Stimulated activated naive B cell treated with anti-CD40 and anti-IgM and Interleukin-4, amounts not matched to agents 10 μg/mL and 1 μg/mL and 100 μg/mL, for 72 hours (primary cell): ENCODE data around the gene ASB2.

Source experiments
- ATAC-seq, 2 donors: fragments of 150-1000 bp; cut with Tn5 transposase; replicated peaks; 2 replicates each; pipeline ENCODE4 v1.10.0; 2021; ENCODE audit warnings: moderate library complexity in 1 of 2
- DNase-seq: peaks from one replicate; pipeline ENCODE4 v3.0.0; 2021
- H3K27ac Mint-ChIP-seq: one replicate; pipeline ENCODE4 v1.8.0; 2022; ENCODE audit warnings: mild to moderate bottlenecking, mixed read lengths
- H3K27me3 Mint-ChIP-seq, 2 donors: one replicate each; pipeline ENCODE4 v1.8.0; 2022; ENCODE audit warnings: mixed read lengths in 2 of 2
- H3K36me3 Mint-ChIP-seq, 2 donors: one replicate each; pipeline ENCODE4 v1.8.0; 2022; ENCODE audit warnings: mixed read lengths in 2 of 2, mild to moderate bottlenecking in 1 of 2
- H3K4me1 Mint-ChIP-seq, 2 donors: one replicate each; pipeline ENCODE4 v1.8.0; 2022; ENCODE audit warnings: mixed read lengths in 2 of 2, mild to moderate bottlenecking in 1 of 2
- H3K4me3 Mint-ChIP-seq, 2 donors: one replicate each; pipeline ENCODE4 v1.8.0; 2022; ENCODE audit warnings: mild to moderate bottlenecking in 2 of 2, mixed read lengths in 2 of 2, moderate library complexity in 1 of 2
- H3K9me3 Mint-ChIP-seq, 2 donors: one replicate each; pipeline ENCODE4 v1.8.0; 2022; ENCODE audit warnings: mixed read lengths in 2 of 2, mild to moderate bottlenecking in 1 of 2

ASB2 gene

DNA sequence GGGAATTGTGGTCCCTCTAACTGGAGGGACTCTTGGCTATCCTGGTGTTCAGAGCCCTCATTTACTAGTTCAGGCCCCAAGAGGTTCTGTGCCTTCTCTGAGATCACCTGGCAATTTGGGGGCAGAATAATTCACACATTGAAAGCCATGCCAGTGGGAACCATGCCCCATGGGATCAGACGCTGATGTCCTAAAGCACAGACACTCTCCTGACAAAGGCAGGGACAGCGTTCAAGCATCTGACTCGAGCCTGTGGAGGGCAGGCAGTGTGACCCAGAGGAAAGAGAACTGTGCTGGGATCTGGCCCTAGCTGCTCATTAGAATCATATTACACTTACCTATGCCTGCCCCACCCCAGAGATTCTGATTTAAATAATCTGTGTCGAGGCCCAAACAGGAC, 2.4 kb upstream of the ASB2 start:
- Mint-ChIP-seq H3K36me3 (peaks cover 16 to 17% of the 10 kb centered on the region in 2 donors), H3K4me1 (peaks cover 29 to 71% of the 10 kb centered on the region in 2 donors), H3K4me3 (no peak overlapping the region), H3K9me3 (peaks cover 7 to 11% of the 10 kb centered on the region in 2 donors), H3K27ac (peak overlapping the region; percentile 90), H3K27me3 (peaks cover 53 to 64% of the 10 kb centered on the region in 2 donors)
- DNase-seq: no peak
- peak; percentile 19 to 23 for ATAC-seq

- ATAC-seq: peak; percentile 88 to 92
- Mint-ChIP-seq H3K36me3 (peaks cover 16 to 17% of the 10 kb centered on the region in 2 donors), H3K9me3 (peaks cover 7 to 11% of the 10 kb centered on the region in 2 donors), H3K27me3 (peaks cover 49 to 61% of the 10 kb centered on the region in 2 donors), H3K27ac (peak overlapping the region; percentile 90), H3K4me1 (peaks cover 29 to 71% of the 10 kb centered on the region in 2 donors), H3K4me3 (peak overlapping the region in 1 of 2 donors; percentile 30)
- peak; percentile 81 for DNase-seq
Measured at GRCh38 chr14:93977790-93978581, 1.6 kb upstream of the ASB2 start.

DNA sequence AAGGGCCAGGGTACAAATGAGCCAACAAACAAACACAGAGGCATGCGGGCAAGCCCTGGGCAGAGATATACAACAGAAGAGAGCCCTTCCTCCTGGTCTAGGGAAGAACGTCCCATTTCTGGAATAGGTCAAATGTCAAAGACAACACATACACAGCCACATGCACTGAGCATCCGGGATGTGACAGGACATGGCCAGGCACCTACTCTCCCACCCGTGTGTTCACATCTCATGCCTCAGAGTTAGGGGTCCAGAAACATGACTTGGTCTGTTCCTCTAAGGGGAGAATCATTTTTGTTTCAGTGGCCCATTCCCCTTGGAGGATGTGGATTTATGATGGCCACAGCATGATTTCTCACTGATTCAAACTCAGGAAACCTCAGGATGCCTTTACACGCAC, 801 bp upstream of the ASB2 start:
- no peak overlapping the region for H3K4me3 Mint-ChIP-seq
- ATAC-seq (no peak), DNase-seq (no peak)
- H3K27me3 Mint-ChIP-seq: peaks cover 45 to 54% of the 10 kb centered on the region in 2 donors
- H3K9me3 Mint-ChIP-seq: peaks cover 7 to 11% of the 10 kb centered on the region in 2 donors
- peaks cover 34 to 76% of the 10 kb centered on the region in 2 donors for H3K4me1 Mint-ChIP-seq
- H3K36me3 Mint-ChIP-seq: peaks cover 16 to 17% of the 10 kb centered on the region in 2 donors
- peak overlapping the region; percentile 90 for H3K27ac Mint-ChIP-seq

DNA sequence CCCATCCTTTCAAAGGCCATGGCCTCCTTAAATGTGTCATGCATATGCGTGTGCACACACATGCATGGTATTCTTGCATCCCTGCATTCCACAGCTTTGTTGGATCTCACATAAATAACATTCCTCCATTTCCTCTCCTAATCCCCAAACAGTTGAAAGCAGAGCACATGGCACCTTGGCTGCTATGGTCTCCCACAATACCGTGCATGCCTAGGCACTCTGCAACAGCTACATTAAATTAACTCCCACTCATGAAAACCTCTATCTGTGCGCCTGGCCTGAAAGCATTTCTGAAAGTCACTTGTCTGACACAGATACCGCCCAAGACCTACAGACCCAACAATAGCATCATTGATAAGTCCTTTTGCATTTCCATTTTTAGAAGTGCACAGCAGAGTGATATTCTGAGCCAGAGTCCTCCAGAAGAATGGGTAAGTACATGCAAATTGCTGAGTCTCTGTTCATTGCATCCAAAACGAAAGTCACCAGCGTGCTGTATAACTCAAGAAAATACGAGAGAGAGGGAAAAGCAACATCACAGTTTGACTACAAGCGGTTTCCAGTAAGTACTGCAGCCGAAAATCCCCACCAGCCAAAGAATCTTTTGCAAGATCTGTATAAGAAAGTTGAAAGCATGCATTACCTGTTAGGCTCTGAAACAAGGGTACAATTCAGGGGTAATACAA, 436 bp downstream of the ASB2 start:
- Mint-ChIP-seq H3K27ac (peak overlapping the region; percentile 22), H3K36me3 (peaks cover 16 to 17% of the 10 kb centered on the region in 2 donors), H3K4me3 (peak overlapping the region; percentile 23 to 40), H3K27me3 (peaks cover 34 to 42% of the 10 kb centered on the region in 2 donors), H3K9me3 (peaks cover 7 to 11% of the 10 kb centered on the region in 2 donors), H3K4me1 (peaks cover 44 to 81% of the 10 kb centered on the region in 2 donors)
- DNase-seq (no peak), ATAC-seq (peak; percentile 34 to 35)

DNA sequence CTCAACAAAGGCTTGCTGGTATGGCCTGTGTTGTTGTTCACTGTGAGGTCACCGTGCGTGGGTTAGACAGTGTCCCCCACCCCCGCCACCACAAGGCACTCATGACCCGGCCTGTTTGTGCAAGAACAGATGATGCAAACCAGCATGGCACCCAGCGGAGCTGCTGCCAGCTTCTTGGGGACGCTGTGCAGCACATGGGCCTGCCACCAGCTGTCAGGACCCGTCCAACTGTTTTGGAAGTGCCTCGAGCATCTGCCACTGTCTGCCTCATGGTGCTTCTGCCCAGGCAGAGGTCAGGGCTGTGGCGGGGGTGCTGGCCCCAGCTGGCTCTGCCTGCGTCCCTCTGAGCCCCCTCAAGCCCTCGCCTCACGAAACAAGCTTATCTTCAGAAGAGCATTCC, 1.5 kb downstream of the ASB2 start:
- Mint-ChIP-seq H3K4me1 (peaks cover 49 to 81% of the 10 kb centered on the region in 2 donors), H3K9me3 (peaks cover 7 to 11% of the 10 kb centered on the region in 2 donors), H3K27me3 (peaks cover 27 to 36% of the 10 kb centered on the region in 2 donors), H3K27ac (no peak overlapping the region), H3K4me3 (no peak overlapping the region), H3K36me3 (peaks cover 16 to 17% of the 10 kb centered on the region in 2 donors)
- no peak for DNase-seq
- no peak for ATAC-seq

DNA sequence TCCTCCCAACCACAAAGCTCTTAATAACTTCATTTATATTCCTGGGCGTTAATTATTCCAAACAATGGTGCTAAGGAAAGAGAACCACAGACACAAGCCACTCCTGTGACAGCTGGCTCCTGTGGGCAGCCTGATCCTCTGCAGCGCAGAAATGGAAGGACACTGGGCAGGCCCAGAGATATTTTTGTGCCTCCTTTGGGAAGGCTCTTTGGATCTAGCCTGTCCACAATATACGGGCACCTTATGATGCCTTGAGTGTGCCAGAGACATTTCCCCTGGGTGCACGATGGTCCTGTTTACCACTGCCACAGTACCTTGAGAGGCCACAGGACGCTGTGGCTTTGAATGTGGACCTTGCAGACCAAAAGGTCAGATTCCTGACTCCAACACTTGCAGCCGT, 2.1 kb downstream of the ASB2 start:
- H3K4me3 Mint-ChIP-seq: no peak overlapping the region
- peak overlapping the region; percentile 27 for H3K27ac Mint-ChIP-seq
- DNase-seq: no peak
- peaks cover 16 to 17% of the 10 kb centered on the region in 2 donors for H3K36me3 Mint-ChIP-seq
- peaks cover 27 to 36% of the 10 kb centered on the region in 2 donors for H3K27me3 Mint-ChIP-seq
- H3K9me3 Mint-ChIP-seq: peaks cover 7 to 11% of the 10 kb centered on the region in 2 donors
- ATAC-seq: no peak
- H3K4me1 Mint-ChIP-seq: peaks cover 51 to 82% of the 10 kb centered on the region in 2 donors

DNA sequence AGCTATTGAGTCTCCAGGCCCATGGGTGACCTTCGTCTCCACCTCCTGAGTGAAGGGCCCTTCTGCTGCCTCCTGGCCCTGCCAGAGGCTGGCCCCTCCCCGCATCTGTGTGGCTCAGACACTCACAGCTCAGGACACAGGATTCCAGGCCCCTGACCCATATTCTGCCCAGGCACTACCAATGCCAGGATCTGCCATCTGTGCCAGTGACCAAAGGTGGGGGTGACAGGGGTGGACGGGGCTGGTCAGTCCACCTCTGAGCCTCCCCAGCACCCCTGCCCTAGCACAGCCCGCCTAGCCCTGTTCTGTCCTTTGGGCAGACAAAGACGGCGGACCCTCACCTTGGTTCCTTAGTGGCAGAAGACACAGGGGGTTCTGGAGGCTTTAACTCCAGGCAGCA, 2.8 kb downstream of the ASB2 start:
- ATAC-seq: no peak
- H3K27ac Mint-ChIP-seq: no peak overlapping the region
- peaks cover 27 to 36% of the 10 kb centered on the region in 2 donors for H3K27me3 Mint-ChIP-seq
- H3K4me1 Mint-ChIP-seq: peaks cover 54 to 82% of the 10 kb centered on the region in 2 donors
- no peak overlapping the region for H3K4me3 Mint-ChIP-seq
- peaks cover 16 to 17% of the 10 kb centered on the region in 2 donors for H3K36me3 Mint-ChIP-seq
- peaks cover 7 to 11% of the 10 kb centered on the region in 2 donors for H3K9me3 Mint-ChIP-seq
- DNase-seq: no peak

DNA sequence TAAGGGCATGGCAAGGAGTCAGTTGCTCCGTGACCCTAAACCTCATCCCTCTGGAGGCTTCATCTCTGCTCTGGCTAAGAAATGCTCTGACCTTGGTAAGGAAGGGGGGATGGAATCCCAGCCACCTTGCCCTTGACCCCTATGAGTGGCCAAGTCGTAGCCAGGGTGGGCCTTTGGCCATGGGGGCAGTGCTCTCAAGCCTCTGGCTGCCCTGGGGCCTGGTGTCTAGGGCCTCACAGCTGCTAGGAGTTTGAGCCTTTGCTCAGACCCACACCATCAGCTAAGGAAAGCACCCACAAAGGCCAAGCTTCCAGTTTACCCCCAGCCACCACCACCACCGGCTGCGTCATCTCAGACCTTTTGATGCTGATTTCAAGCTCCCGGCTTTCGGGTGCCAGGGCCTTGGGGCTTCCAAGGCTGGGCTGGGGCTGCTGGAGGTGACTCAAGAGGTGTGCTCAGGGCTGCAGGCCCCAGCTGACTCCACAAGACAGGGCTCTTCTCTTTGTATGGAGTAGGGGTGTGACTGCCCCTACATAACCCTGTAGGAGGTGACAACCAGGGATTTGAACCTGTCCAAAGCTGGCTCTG, 3.7 kb downstream of the ASB2 start:
- H3K4me3 Mint-ChIP-seq: no peak overlapping the region
- ATAC-seq: no peak
- peaks cover 7% of the 10 kb centered on the region in 2 donors for H3K9me3 Mint-ChIP-seq
- DNase-seq: no peak
- H3K4me1 Mint-ChIP-seq: peaks cover 59 to 82% of the 10 kb centered on the region in 2 donors
- H3K36me3 Mint-ChIP-seq: peaks cover 13% of the 10 kb centered on the region in 2 donors
- H3K27me3 Mint-ChIP-seq: peaks cover 27 to 36% of the 10 kb centered on the region in 2 donors
- H3K27ac Mint-ChIP-seq: no peak overlapping the region

GRCh38 chr14:93971635-93972027, 4.7 kb downstream of the ASB2 start:
- H3K4me3 Mint-ChIP-seq: peak overlapping the region in 1 of 2 donors; percentile 85
- H3K27me3 Mint-ChIP-seq: peaks cover 23 to 30% of the 10 kb centered on the region in 2 donors
- DNase-seq (no peak), ATAC-seq (no peak)
- H3K27ac Mint-ChIP-seq: peak overlapping the region; percentile 96
- H3K4me1 Mint-ChIP-seq: peaks cover 60 to 82% of the 10 kb centered on the region in 2 donors
- peaks cover 5 to 10% of the 10 kb centered on the region in 2 donors for H3K36me3 Mint-ChIP-seq
- H3K9me3 Mint-ChIP-seq: peaks cover 1% of the 10 kb centered on the region in 2 donors

DNA sequence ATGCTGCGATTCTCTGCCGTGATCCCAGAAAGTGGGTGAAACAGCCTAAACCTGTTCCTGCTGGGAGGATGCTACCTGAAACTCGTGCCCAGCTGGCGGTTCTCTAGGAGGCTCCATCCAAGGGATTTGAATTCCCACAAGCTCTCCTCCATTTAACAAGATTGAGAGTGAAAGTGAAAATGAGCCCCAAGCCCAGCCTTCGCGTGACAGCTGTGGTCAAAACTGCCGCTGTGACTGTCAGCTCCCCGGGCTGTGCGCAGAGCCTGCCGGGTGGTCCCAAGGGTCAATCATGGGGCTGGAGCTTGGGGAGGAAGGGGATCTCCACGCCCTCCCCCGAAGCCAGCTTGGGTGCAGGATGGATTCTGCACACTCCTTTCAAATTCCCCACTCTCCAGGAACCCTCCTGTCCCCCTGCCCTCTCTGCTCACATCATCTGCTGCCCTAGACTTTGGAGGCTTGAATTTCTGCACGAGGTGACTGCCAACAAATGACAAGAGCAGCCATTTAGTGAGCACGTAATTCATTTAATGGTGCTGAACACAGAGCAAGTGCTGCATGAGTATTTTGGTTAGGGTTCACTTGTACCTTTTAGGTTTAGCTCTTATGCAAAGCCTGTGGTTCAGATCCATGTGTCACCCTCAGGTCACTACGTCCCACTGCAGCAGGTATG, 5.3 kb downstream of the ASB2 start:
- ATAC-seq: peak; percentile 63 to 65
- H3K4me1 Mint-ChIP-seq: peaks cover 64 to 82% of the 10 kb centered on the region in 2 donors

GRCh38 chr14:93970585-93970964, 5.8 kb downstream of the ASB2 start:
- Mint-ChIP-seq H3K4me1 (peaks cover 64 to 82% of the 10 kb centered on the region in 2 donors), H3K9me3 (peaks cover 0 to 1% of the 10 kb centered on the region in 2 donors), H3K27me3 (peaks cover 17 to 22% of the 10 kb centered on the region in 2 donors), H3K27ac (peak overlapping the region; percentile 96), H3K4me3 (peak overlapping the region; percentile 80 to 85), H3K36me3 (peaks cover under 1 to 5% of the 10 kb centered on the region in 2 donors)
- ATAC-seq: peak; percentile 49 to 55
- peak; percentile 34 for DNase-seq

More for the DNA sequence above, 5.3 kb downstream of the ASB2 start:
- Mint-ChIP-seq H3K9me3 (no peaks in the 10 kb centered on the region), H3K36me3 (peaks cover 4 to 9% of the 10 kb centered on the region in 2 donors), H3K27ac (peak overlapping the region; percentile 96), H3K27me3 (peaks cover 21 to 27% of the 10 kb centered on the region in 2 donors), H3K4me3 (peak overlapping the region; percentile 80 to 85)
- peak; percentile 79 for DNase-seq

- peaks cover 7 to 8% of the 10 kb centered on the region in 2 donors for H3K9me3 Mint-ChIP-seq
- H3K27me3 Mint-ChIP-seq: peaks cover 7 to 8% of the 10 kb centered on the region in 2 donors
- peak overlapping the region; percentile 91 for H3K27ac Mint-ChIP-seq
- H3K36me3 Mint-ChIP-seq: peaks cover 6 to 8% of the 10 kb centered on the region in 2 donors
- peak overlapping the region; percentile 18 to 53 for H3K4me3 Mint-ChIP-seq
- peak; percentile 65 for DNase-seq
- peaks cover 68 to 88% of the 10 kb centered on the region in 2 donors for H3K4me1 Mint-ChIP-seq
- peak; percentile 35 to 37 for ATAC-seq
Measured at GRCh38 chr14:93969082-93969828, 7.1 kb downstream of the ASB2 start.

GRCh38 chr14:93967637-93968250, 8.6 kb downstream of the ASB2 start:
- DNase-seq (peak; percentile 85), ATAC-seq (peak; percentile 68 to 70)
- no peaks in the 10 kb centered on the region for H3K27me3 Mint-ChIP-seq
- H3K4me1 Mint-ChIP-seq: peaks cover 81 to 99% of the 10 kb centered on the region in 2 donors
- peak overlapping the region; percentile 89 for H3K27ac Mint-ChIP-seq
- peak overlapping the region; percentile 42 to 71 for H3K4me3 Mint-ChIP-seq
- H3K36me3 Mint-ChIP-seq: peaks cover 6 to 8% of the 10 kb centered on the region in 2 donors
- H3K9me3 Mint-ChIP-seq: peaks cover 7 to 8% of the 10 kb centered on the region in 2 donors
